Tibial nerve (tissue), 3 donors: ENCODE data around the gene TMSB15C.

Experiments
- CTCF ChIP-seq, 5 experiments: fragments of 200-600 bp in 3 of 5; fragments of 450-650 bp in 2 of 5; sonication (generic) in 3 of 5; IDR thresholded peaks; one replicate each; pipeline ENCODE4 v1.5.1; 2016 to 2019; ENCODE audit warnings: antibody characterized with exemption in 5 of 5, mild to moderate bottlenecking in 3 of 5, moderate library complexity in 2 of 5
- POLR2A ChIP-seq, 2 donors: fragments of 450-650 bp; IDR thresholded peaks; one replicate each; pipeline ENCODE4 v1.6.1; 2017; ENCODE audit warnings: antibody characterized with exemption in 2 of 2, mild to moderate bottlenecking in 2 of 2, moderate library complexity in 2 of 2

GRCh38 chrX:104117759-104118158, 41.7 kb upstream of the TMSB15C start:
- TF ChIP-seq POLR2A (IDR thresholded peaks at IDR 0.05): no peak
- no peak for TF ChIP-seq CTCF (IDR thresholded peaks at IDR 0.05)
